Neuron (in vitro differentiated cells): ENCODE results near the gene MGMT.

Source experiments
- H2AFZ ChIP-seq: one replicate; pipeline ENCODE4 v1.6.1; 2013; ENCODE audit warnings: low read depth, mild to moderate bottlenecking, inconsistent platforms, low read length, moderate library complexity
- H3K27me3 ChIP-seq: one replicate; pipeline ENCODE4 v1.6.1; 2013; ENCODE audit warnings: low read length; ENCODE audit not compliant: insufficient read depth
- H3K36me3 ChIP-seq: one replicate; pipeline ENCODE4 v1.6.1; 2013; ENCODE audit warnings: low read length; ENCODE audit not compliant: insufficient read depth
- H3K4me1 ChIP-seq: one replicate; pipeline ENCODE4 v1.6.1; 2013; ENCODE audit warnings: low read length; ENCODE audit not compliant: insufficient read depth
- H3K4me3 ChIP-seq: 2 replicates; pipeline ENCODE4 v1.5.1; 2013; ENCODE audit warnings: mild to moderate bottlenecking, low read length, moderate library complexity
- H3K9me3 ChIP-seq: one replicate; pipeline ENCODE4 v1.6.1; 2013; ENCODE audit warnings: low read length

Gene MGMT

DNA sequence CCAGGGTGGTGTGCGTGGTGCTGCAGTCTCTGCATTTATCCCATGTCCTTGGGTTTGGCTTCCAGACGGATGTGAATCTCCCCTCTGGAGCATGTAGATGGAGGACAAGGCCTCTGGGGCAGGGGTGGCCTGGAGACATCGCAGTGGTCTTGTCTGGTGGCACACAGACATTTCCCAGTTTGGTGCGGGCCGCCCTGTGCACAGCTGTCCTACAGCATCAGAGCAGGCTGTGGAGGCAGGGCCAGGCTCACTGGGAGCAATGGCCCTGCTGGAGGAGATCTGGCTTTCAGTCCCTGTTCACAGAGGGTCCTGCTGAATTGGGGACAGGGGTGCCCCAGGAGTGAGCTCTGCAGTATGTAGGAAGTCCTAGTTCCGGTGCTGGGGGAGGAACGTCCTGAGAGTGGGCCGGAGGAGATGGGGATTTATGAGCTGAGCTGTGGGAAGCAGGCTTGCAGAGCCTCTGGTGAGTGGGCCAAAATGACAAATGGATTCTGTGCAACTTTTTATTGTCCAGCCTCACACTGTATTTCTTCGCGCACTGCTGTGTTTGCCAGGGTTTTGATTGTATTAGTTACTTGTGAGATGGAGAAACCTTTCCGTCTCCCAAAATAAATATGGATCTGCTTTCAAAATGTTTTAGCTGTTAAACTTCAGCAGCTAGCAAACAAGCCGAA lies 40.3 kb downstream of the MGMT start:
- no peaks in the 10 kb centered on the region for H3K4me1 ChIP-seq
- H3K36me3 ChIP-seq: no peaks in the 10 kb centered on the region
- no peak overlapping the region for H2AFZ ChIP-seq
- no peaks in the 10 kb centered on the region for H3K9me3 ChIP-seq
- H3K4me3 ChIP-seq: no peak overlapping the region
- no peaks in the 10 kb centered on the region for H3K27me3 ChIP-seq

DNA sequence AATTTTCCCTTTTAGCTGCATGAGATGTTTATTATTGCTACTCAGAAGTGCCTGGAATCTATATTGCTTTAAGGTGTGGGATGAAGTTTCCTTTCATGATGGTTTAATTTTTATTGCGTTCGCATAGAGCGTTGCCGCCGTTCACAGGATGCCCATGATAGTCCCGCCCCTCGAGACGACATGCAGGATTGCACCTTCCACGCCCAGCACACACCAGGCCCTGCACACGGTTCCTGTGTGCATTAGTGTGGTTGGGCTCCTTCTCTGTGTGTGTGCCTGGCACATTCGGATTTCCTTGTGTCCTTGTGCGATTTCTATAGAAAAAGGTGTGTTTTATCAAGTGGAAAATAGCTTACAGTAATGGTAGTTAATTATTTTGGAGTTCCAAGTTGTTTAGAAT lies 42.1 kb downstream of the MGMT start:
- Histone ChIP-seq H3K27me3 (no peaks in the 10 kb centered on the region), H3K9me3 (no peaks in the 10 kb centered on the region), H3K4me3 (no peak overlapping the region), H3K36me3 (no peaks in the 10 kb centered on the region), H3K4me1 (no peaks in the 10 kb centered on the region), H2AFZ (no peak overlapping the region)

DNA sequence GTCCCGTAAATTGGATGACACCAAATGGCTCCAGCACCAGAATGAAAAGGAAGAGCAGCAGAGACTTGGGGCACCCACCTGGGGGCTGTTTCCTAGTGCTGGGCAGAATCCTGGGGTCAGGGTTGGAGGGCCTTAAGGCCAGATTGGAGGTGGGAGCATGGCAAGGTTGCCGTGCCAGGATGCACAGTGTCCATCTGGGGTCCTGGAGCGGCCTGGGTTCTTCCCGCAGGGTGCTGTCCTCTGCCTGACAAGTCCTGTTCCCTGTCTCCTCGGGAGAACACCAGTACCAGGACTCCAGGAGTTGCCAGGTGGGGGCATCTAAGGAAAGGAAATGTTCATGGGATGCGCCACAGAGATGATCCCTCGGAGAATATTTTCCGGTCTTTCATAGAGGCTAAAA lies 42.8 kb downstream of the MGMT start:
- H3K27me3 ChIP-seq: no peaks in the 10 kb centered on the region
- H2AFZ ChIP-seq: no peak overlapping the region
- H3K4me3 ChIP-seq: no peak overlapping the region
- no peaks in the 10 kb centered on the region for H3K36me3 ChIP-seq
- H3K4me1 ChIP-seq: no peaks in the 10 kb centered on the region
- H3K9me3 ChIP-seq: no peaks in the 10 kb centered on the region

DNA sequence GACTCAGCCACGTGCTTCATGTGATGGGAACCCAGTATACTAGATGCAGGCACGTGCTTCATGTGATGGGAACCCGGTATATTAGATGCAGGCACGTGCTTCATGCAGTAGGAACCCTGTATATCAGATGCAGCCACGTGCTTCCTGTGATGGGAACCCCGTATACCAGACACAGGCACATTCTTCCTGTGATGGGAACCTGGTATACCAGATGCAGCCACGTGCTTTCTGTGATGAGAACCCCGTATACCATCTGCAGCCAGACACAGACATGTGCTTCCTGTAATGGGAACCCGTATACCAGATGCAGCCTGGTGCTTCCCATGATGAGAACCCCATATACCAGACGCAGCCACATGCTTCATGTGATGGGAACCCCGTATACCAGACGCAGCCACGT lies 44.0 kb downstream of the MGMT start:
- no peak overlapping the region for H2AFZ ChIP-seq
- no peaks in the 10 kb centered on the region for H3K36me3 ChIP-seq
- no peaks in the 10 kb centered on the region for H3K27me3 ChIP-seq
- no peak overlapping the region for H3K4me3 ChIP-seq
- no peaks in the 10 kb centered on the region for H3K9me3 ChIP-seq
- no peaks in the 10 kb centered on the region for H3K4me1 ChIP-seq

DNA sequence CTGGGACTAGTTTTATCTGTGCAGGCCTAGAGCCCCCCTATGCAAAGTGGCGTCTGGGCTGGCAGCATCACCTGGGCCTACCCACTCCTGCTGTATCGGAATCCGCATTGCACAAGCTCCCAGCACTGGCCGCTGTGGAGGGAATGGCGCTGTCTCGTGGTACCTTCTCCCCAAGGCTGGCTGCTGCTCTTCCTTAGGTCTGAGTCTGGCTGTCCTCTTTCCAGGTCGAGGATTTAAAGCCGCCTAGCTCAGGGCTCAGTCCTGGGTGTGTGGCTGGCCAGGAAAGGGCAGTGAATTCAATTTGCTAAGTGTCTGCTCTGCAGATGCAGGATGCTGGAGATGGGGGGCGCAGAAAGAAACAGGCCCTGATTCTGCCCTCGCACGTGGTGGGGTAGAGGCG lies 44.7 kb downstream of the MGMT start:
- Histone ChIP-seq H3K36me3 (no peaks in the 10 kb centered on the region), H3K4me3 (no peak overlapping the region), H3K4me1 (no peaks in the 10 kb centered on the region), H3K9me3 (no peaks in the 10 kb centered on the region), H3K27me3 (no peaks in the 10 kb centered on the region), H2AFZ (no peak overlapping the region)

DNA sequence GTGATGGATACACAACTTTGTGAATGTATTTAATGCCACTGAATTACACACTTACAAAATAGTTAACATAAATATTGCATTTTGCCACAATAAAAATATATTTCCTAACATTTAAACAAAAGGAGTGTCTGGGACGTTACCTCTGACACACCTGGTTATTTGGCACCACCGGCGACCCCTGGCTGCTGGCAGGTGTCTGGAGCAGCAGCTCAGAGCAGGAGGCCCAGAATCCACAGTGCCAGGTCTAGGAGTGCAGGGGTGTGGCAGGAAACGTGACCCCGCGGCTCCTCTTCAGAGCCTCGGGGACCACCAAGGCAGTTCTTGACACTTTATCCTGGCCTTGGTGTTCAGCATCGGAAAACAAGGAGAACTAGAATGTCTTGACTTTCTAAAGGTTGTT lies 46.3 kb downstream of the MGMT start:
- H2AFZ ChIP-seq: no peak overlapping the region
- no peaks in the 10 kb centered on the region for H3K27me3 ChIP-seq
- H3K4me1 ChIP-seq: no peaks in the 10 kb centered on the region
- no peaks in the 10 kb centered on the region for H3K36me3 ChIP-seq
- H3K9me3 ChIP-seq: no peaks in the 10 kb centered on the region
- H3K4me3 ChIP-seq: no peak overlapping the region

DNA sequence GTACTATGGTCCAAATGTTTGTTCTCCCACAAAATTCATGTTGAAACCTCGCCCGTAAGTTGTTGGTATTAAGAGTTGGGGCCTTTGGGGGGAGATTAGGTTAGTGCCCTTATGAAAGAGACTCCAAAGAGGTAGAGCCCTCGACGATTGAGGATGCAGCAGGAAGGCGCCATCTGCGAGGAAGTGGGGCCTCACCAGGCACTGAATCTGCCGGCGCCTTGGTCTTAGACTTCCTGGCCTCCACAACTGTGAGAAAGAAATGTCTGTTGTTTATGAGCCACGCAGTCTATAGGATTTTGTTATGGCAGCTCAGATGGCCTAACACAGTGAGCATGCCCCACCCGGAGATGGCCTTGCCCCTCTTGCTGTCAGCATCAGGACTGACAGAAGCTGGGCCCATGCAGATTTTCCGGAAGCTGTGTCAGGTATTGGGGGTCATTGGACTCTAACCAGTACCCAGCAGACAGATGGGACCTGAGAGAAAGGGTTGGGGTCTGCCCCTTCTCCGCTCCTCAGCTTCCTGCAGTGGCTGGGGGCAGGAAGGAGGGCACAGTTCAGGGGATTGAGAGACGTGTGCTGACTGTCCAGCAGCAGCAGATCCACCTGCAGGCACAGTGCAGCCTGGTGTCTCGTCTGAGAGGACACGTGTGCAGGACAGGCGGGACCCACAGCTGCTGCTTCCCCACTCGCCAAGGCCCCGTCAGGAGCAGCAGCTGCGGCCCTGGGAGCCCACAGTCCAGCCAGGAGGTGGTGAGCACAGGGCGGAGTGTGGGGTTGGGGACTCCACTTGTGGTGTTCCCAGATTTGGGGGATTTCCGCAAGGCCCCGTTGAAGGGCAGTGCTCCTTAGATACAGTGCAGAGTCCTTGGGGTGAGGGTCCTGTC lies 47.8 kb downstream of the MGMT start:
- H3K4me1 ChIP-seq: no peaks in the 10 kb centered on the region
- H2AFZ ChIP-seq: no peak overlapping the region
- no peak overlapping the region for H3K4me3 ChIP-seq
- H3K9me3 ChIP-seq: no peaks in the 10 kb centered on the region
- H3K27me3 ChIP-seq: no peaks in the 10 kb centered on the region
- H3K36me3 ChIP-seq: no peaks in the 10 kb centered on the region

DNA sequence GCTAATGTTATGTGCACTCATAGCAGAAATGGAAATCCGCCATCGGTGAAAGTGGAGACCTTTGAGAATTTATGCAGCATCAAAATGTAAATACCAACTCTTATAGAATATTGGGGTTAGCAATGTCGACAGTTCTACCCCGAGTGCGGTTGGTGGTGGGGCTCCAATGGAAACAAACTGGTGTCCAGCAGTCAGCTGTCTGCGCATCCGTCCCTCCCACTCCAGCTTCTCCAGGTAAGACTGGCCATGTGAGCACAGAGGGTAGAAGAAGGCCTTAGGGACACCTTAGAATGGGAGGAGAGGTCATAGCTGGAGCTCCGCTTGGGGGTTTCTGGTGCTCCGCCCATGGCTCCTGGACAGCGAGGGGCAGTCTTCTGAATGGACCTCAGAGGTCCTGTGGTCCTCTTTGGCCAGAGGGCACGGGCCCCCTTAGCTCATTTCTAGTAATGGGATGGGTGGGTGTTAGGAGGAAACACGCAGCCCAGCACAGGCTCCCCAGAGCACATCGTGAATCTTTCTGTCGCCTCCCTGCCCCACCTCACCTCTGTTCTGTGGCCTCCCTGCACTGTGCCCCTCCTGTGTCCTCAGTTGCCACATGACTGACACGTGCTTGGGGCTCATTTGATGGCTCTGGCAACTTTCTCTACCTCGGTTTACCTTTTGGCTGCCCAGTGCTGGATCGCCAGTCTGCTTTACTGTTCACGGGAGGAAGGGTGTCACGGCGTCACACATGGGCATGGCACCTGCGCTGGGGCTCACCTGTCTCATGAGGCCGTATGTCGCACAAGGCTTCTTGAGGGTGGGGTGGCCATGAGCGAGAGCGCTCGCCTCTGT lies 50.0 kb downstream of the MGMT start:
- no peaks in the 10 kb centered on the region for H3K4me1 ChIP-seq
- H3K27me3 ChIP-seq: no peaks in the 10 kb centered on the region
- H3K36me3 ChIP-seq: no peaks in the 10 kb centered on the region
- H3K9me3 ChIP-seq: no peaks in the 10 kb centered on the region
- H2AFZ ChIP-seq: no peak overlapping the region
- no peak overlapping the region for H3K4me3 ChIP-seq

DNA sequence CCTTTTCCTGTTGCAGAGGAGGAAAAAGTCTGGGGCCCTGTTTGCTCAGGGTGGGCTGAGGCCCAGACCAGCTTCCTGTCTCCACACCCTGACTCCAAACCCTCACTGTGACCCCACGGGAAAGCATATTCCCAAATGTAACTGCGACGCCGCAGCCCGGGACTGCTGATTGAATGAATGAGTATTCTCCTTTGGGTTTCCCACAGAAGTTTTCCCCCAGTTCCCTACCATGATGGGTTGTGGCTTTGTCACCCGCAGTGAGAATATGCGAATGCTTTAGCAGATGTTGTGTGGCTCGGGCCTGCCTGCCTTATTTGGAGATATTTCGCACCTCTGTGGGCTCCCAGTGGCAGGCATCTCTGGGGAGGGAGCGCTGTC lies 50.6 kb downstream of the MGMT start:
- Histone ChIP-seq H3K9me3 (no peaks in the 10 kb centered on the region), H3K27me3 (no peaks in the 10 kb centered on the region), H2AFZ (no peak overlapping the region), H3K4me3 (no peak overlapping the region), H3K36me3 (no peaks in the 10 kb centered on the region), H3K4me1 (no peaks in the 10 kb centered on the region)

DNA sequence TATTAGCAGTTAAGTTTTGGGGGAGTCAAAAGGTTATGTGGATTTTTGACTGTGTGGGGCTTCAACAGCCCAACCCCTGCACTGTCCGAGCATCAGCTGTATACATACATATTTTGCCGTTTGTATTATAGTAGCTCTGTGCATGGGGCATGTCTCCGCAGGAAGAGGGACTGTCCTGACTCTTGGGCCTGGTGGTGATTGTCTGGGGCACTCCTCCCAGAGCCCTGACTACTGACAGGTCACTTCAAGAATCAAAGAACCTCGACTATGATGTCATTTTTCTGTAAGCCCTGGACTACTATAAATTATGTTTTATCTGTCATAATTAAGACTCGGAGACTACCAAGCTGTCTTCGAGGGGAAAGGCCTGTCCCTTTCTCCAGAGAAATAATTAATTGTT lies 51.8 kb downstream of the MGMT start:
- H2AFZ ChIP-seq: no peak overlapping the region
- H3K9me3 ChIP-seq: no peaks in the 10 kb centered on the region
- H3K27me3 ChIP-seq: no peaks in the 10 kb centered on the region
- no peak overlapping the region for H3K4me3 ChIP-seq
- no peaks in the 10 kb centered on the region for H3K4me1 ChIP-seq
- no peaks in the 10 kb centered on the region for H3K36me3 ChIP-seq

DNA sequence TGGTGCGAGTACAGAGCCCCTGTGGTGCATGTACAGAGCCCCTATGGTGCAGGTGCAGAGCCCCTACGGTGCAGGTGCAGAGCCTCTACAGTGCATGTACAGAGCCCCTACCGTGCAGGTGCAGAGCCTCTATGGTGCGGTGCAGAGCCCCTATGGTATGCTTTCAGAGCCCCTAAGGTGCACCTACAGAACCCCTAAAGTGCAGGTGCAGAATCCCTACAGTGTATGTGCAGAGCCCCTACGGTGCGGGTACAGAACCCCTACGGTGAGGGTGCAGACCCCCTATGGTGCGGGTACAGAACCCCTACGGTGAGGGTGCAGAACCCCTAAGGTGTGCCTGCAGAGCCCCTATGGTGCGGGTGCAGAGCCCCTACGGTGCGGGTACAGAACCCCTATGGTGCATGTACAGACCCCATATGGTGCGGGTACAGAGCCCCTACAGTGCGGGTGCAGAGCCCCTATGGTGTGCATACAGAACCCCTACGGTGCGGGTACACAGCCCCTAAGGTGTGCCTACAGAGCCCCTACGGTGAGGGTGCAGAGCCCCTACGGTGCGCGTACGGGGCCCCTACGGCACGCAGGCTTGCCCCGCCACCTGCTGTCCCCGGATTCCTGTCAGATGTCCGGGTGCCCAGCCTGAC lies 53.5 kb downstream of the MGMT start:
- H3K27me3 ChIP-seq: no peaks in the 10 kb centered on the region
- no peak overlapping the region for H2AFZ ChIP-seq
- H3K36me3 ChIP-seq: no peaks in the 10 kb centered on the region
- no peaks in the 10 kb centered on the region for H3K9me3 ChIP-seq
- no peak overlapping the region for H3K4me3 ChIP-seq
- H3K4me1 ChIP-seq: no peaks in the 10 kb centered on the region

DNA sequence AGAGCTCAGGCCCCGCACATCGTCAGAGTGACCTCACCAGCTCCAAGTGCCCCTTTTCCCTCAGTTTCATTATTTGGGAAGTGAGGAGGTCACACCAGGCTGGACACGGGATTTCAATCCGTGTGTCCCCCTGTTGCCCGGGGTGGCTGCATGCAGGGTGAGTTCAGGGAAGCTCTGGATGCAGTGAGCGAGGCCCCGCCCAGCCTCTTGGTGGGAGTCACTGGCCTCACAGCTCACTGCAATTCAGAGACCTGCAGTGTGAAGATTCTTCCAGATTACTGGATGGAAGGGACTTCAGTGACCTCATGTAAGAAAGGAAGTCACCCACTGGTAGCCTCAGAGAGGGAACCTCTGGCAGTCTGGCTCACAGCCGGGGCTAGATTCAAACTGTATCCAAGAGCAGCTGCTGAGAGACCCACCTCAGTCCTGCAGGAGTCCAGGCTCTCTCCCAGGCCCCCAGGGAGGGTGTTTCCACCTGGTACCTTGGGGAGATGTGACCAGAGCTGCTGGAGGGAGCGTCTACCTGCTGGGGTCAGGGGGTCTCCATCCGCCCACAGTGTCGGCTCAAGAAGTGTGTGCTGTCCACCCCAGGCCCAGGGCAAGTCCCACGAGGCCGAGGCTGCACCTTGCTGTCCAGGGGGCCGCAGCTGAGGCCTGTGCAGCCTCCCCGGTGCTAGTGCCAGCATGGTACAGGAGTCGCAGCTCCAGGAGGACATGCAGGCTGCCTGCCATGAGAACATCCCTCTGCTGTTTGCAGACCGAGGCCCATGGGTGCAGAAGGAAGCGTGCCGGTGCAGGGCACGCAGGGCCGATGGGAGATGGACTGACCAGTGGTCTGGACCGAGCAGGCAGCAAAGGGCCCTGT lies 54.4 kb downstream of the MGMT start:
- H3K9me3 ChIP-seq: no peaks in the 10 kb centered on the region
- H3K27me3 ChIP-seq: no peaks in the 10 kb centered on the region
- no peaks in the 10 kb centered on the region for H3K4me1 ChIP-seq
- no peak overlapping the region for H3K4me3 ChIP-seq
- H3K36me3 ChIP-seq: no peaks in the 10 kb centered on the region
- H2AFZ ChIP-seq: no peak overlapping the region
